ENCODE measurements around the gene THAP4.

GRCh38 chr2:241617431-241618154 is 19.4 kb downstream of the THAP4 start:
- no peak for TF ChIP-seq CTCF (IDR thresholded peaks at IDR 0.05; ENCODE audit: insufficient read depth, low read depth, low read length)
- no peak for TF ChIP-seq EZH2 (IDR thresholded peaks at IDR 0.05; ENCODE audit: insufficient read depth, low read length)
